HG03103 (cell line): Measurements from ENCODE around the gene UBE3B.

Experiments
- ATAC-seq: cut with Tn5 transposase; IDR thresholded peaks from one replicate; pipeline ENCODE4 v1.9.1; 2021; ENCODE audit warnings: low read depth; ENCODE audit not compliant: unreplicated experiment

UBE3B gene

GRCh38 chr12:109449845-109450532, 27.4 kb upstream of the UBE3B start:
- no peak for ATAC-seq

GRCh38 chr12:109450980-109451379, 26.5 kb upstream of the UBE3B start:
- no peak for ATAC-seq

- ATAC-seq, result no peak
Measured at GRCh38 chr12:109451400-109451799, 26.0 kb upstream of the UBE3B start.

- ATAC-seq, result no peak
Measured at GRCh38 chr12:109452489-109452888, 24.9 kb upstream of the UBE3B start.

- no peak for ATAC-seq
Measured at GRCh38 chr12:109455706-109456105, 21.7 kb upstream of the UBE3B start.

- ATAC-seq, result no peak
Measured at GRCh38 chr12:109458086-109458485, 19.3 kb upstream of the UBE3B start.

GRCh38 chr12:109458771-109459208, 18.6 kb upstream of the UBE3B start:
- no peak for ATAC-seq

GRCh38 chr12:109459247-109459646, 18.2 kb upstream of the UBE3B start:
- no peak for ATAC-seq

GRCh38 chr12:109460538-109460937, 16.9 kb upstream of the UBE3B start:
- no peak for ATAC-seq

GRCh38 chr12:109461049-109461845, 16.2 kb upstream of the UBE3B start:
- no peak for ATAC-seq

- ATAC-seq, result no peak
Measured at GRCh38 chr12:109461846-109462756, 15.3 kb upstream of the UBE3B start.

- no peak for ATAC-seq
Measured at GRCh38 chr12:109462868-109463692, 14.4 kb upstream of the UBE3B start.

- ATAC-seq, result no peak
Measured at GRCh38 chr12:109463756-109464155, 13.7 kb upstream of the UBE3B start.

GRCh38 chr12:109464642-109465351, 12.6 kb upstream of the UBE3B start:
- ATAC-seq, result no peak

- ATAC-seq, result no peak
Measured at GRCh38 chr12:109466305-109466704, 11.1 kb upstream of the UBE3B start.

GRCh38 chr12:109466821-109467220, 10.6 kb upstream of the UBE3B start:
- no peak for ATAC-seq

GRCh38 chr12:109467978-109468676, 9.3 kb upstream of the UBE3B start:
- no peak for ATAC-seq

GRCh38 chr12:109469517-109469916, 7.9 kb upstream of the UBE3B start:
- ATAC-seq, result no peak

GRCh38 chr12:109473006-109473405, 4.4 kb upstream of the UBE3B start:
- no peak for ATAC-seq
